HCT116 (cell line): ENCODE results near the gene IPO5. TPM values are rescaled to one million over a fixed set of nuclear protein-coding genes. Genes with fewer than 3 reads are reported as not detected.

Experiments used
- ATAC-seq: fragments of 200-7000 bp; cut with Tn5 transposase; 2 replicates; pipeline ENCODE4 v1.9.1; 2020; ENCODE audit warnings: mild to moderate bottlenecking, moderate library complexity
- BruUV-seq: library from RNA; stranded (reverse); fragments of 400-500 nt; replicated peaks from 2 replicates; lab custom pipeline; 2021; lab: Mats Ljungman, UMichigan
- CTCF ChIA-PET: fragments of 300-600 bp; sonication (Branson Sonifier 250); formaldehyde crosslinking; loops from one replicate; lab custom pipeline; 2021; ENCODE audit warnings: antibody characterized with exemption; lab: Charles Lee
- POLR2A ChIA-PET: fragments of 300-600, 350-600 bp; sonication (Branson Sonifier 250); formaldehyde crosslinking; loops from one replicate; lab custom pipeline; 2021; ENCODE audit warnings: antibody characterized with exemption; lab: Charles Lee
- RAD21 ChIA-PET, 2 experiments: fragments of 300-600 bp; sonication (Branson Sonifier 250); formaldehyde crosslinking; loops; one replicate each; lab custom pipeline; 2023; ENCODE audit warnings: low total read pairs in 2 of 2; ENCODE audit not compliant: uncharacterized antibody in 2 of 2, unreplicated experiment in 2 of 2, low non-redundant PET in 1 of 2; lab: Charles Lee
- DNase-seq: peaks from one replicate; pipeline ENCODE4 v3.0.0-alpha.2; 2010; ENCODE audit warnings: low read depth, low spot score
- H2AFZ ChIP-seq: fragments of 200-600 bp; shearing (Covaris generic), sonication (generic); 2 replicates; pipeline ENCODE4 v1.6.1; 2017; ENCODE audit warnings: low read depth, mixed run types, mixed read lengths, antibody characterized with exemption, low read length; ENCODE audit not compliant: poor library complexity, severe bottlenecking
- H3K27ac ChIP-seq: 2 replicates; pipeline ENCODE4 v1.5.1; 2012; ENCODE audit warnings: low read depth, low read length
- H3K27me3 ChIP-seq: fragments of 200-600 bp; sonication (generic); 2 replicates; pipeline ENCODE4 v1.6.1; 2016; ENCODE audit warnings: mixed run types, low read length, mixed read lengths; ENCODE audit not compliant: insufficient read depth
- H3K36me3 ChIP-seq, 2 experiments: fragments of 200-500 bp in 1 of 2; fragments of 200-600 bp in 1 of 2; sonication (Bioruptor generic) in 1 of 2; sonication (generic) in 1 of 2; 2 replicates each; pipeline versions ENCODE4 v1.5.1 to v1.6.1; 2014 to 2016; ENCODE audit warnings: low read length in 2 of 2, inconsistent platforms in 1 of 2, mixed read lengths in 1 of 2, mixed run types in 1 of 2; ENCODE audit not compliant: insufficient read depth in 2 of 2, control insufficient read depth in 1 of 2
- H3K4me1 ChIP-seq, 2 experiments: fragments of 200-600 bp in 1 of 2; sonication (generic) in 1 of 2; 2 replicates each; pipeline versions ENCODE4 v1.5.1 to v1.6.1; 2012 to 2017; ENCODE audit warnings: low read length in 2 of 2, inconsistent platforms in 1 of 2, mild to moderate bottlenecking in 1 of 2, mixed read lengths in 1 of 2, mixed run types in 1 of 2, moderate library complexity in 1 of 2; ENCODE audit not compliant: insufficient read depth in 2 of 2, control insufficient read depth in 1 of 2
- H3K4me2 ChIP-seq: fragments of 200-600 bp; sonication (generic); 2 replicates; pipeline ENCODE4 v1.6.1; 2017; ENCODE audit warnings: mixed run types, low read length, mixed read lengths
- H3K4me3 ChIP-seq, 2 experiments: fragments of 200-600 bp in 1 of 2; sonication (generic) in 1 of 2; replicated peaks in 1 of 2; 2 replicates each; pipeline ENCODE4 v1.5.1; 2011 to 2016; ENCODE audit warnings: low read length in 2 of 2, control low read depth in 1 of 2, low read depth in 1 of 2, mild to moderate bottlenecking in 1 of 2, mixed read lengths in 1 of 2, mixed run types in 1 of 2
- H3K79me2 ChIP-seq: fragments of 200-600 bp; sonication (generic); 2 replicates; pipeline ENCODE4 v1.6.1; 2017; ENCODE audit warnings: mild to moderate bottlenecking, mixed run types, low read length, moderate library complexity, mixed read lengths; ENCODE audit not compliant: insufficient read depth
- H3K9ac ChIP-seq: fragments of 200-600 bp; sonication (generic); 2 replicates; pipeline ENCODE4 v1.6.1; 2016; ENCODE audit warnings: low read length, mixed read lengths
- H3K9me2 ChIP-seq: fragments of 200-600 bp; sonication (generic), shearing (Covaris generic); 2 replicates; pipeline ENCODE4 v1.6.1; 2017; ENCODE audit warnings: mixed run types, mild to moderate bottlenecking, moderate library complexity; ENCODE audit not compliant: insufficient read depth
- H3K9me3 ChIP-seq, 2 experiments: fragments of 200-500 bp in 1 of 2; fragments of 200-600 bp in 1 of 2; sonication (Bioruptor generic) in 1 of 2; sonication (generic) in 1 of 2; 2 replicates each; pipeline ENCODE4 v1.6.1; 2014 to 2017; ENCODE audit warnings: low read length in 2 of 2, mixed read lengths in 2 of 2, inconsistent platforms in 1 of 2, low read depth in 1 of 2, mild to moderate bottlenecking in 1 of 2, mixed run types in 1 of 2, moderate library complexity in 1 of 2; ENCODE audit not compliant: control insufficient read depth in 1 of 2, insufficient read depth in 1 of 2
- H4K20me1 ChIP-seq: fragments of 200-600 bp; sonication (generic), shearing (Covaris generic); 2 replicates; pipeline ENCODE4 v1.6.1; 2017; ENCODE audit warnings: mixed run types, mild to moderate bottlenecking, moderate library complexity; ENCODE audit not compliant: insufficient read depth
- CBX3 ChIP-seq: IDR thresholded peaks from 2 replicates; pipeline ENCODE4 v1.6.1; 2012; ENCODE audit warnings: low read depth
- CEBPB ChIP-seq: IDR thresholded peaks from 2 replicates; pipeline ENCODE4 v1.6.1; 2012; ENCODE audit warnings: low read depth
- ELF1 ChIP-seq: IDR thresholded peaks from 2 replicates; pipeline ENCODE4 v1.6.1; 2012; ENCODE audit warnings: low read depth, borderline replicate concordance
- EZH2 ChIP-seq: fragments of 200-600 bp; sonication (generic); IDR thresholded peaks from 2 replicates; pipeline ENCODE4 v1.6.1; 2017; ENCODE audit warnings: antibody characterized with exemption, mixed run types
- EZH2phosphoT487 ChIP-seq: fragments of 200-600 bp; IDR thresholded peaks from 2 replicates; pipeline ENCODE4 v1.6.1; 2018; ENCODE audit warnings: antibody characterized with exemption, borderline replicate concordance
- FOSL1 ChIP-seq: IDR thresholded peaks from 2 replicates; pipeline ENCODE4 v1.6.1; 2012; ENCODE audit warnings: low read depth
- JUND ChIP-seq: IDR thresholded peaks from 2 replicates; pipeline ENCODE4 v1.6.1; 2012
- POLR2A ChIP-seq: IDR thresholded peaks from 2 replicates; pipeline ENCODE4 v1.7.0; 2011; ENCODE audit warnings: borderline replicate concordance; ENCODE audit not compliant: insufficient read depth, insufficient read length; ENCODE audit errors: extremely low read depth
- POLR2AphosphoS5 ChIP-seq: IDR thresholded peaks from 2 replicates; pipeline ENCODE4 v1.6.1; 2011; ENCODE audit warnings: mild to moderate bottlenecking, low read depth, low read length, moderate library complexity
- SRF ChIP-seq: IDR thresholded peaks from 2 replicates; pipeline ENCODE4 v1.6.1; 2012; ENCODE audit warnings: low read depth
- TCF7L2 ChIP-seq: IDR thresholded peaks from 2 replicates; pipeline ENCODE4 v1.7.0; 2011; ENCODE audit warnings: borderline replicate concordance, inconsistent platforms; ENCODE audit not compliant: insufficient read depth, insufficient read length; ENCODE audit errors: extremely low read depth
- ZNF274 ChIP-seq: fragments of 200-500 bp; sonication (Bioruptor generic); IDR thresholded peaks from 2 replicates; pipeline ENCODE4 v1.6.1; 2014; ENCODE audit warnings: mild to moderate bottlenecking, low read depth, low read length, inconsistent platforms
- intact Hi-C: fragments of 100-400 bp; cut with micrococcal nuclease; formaldehyde crosslinking; loops from 2 replicates; pipeline ENCODE4 v1.10.0; 2022
- total RNA-seq: library from RNA; stranded (reverse); gene quantifications from one replicate; pipeline ENCODE4 v1.2.1, GENCODE V29; 2021; ENCODE audit not compliant: unreplicated experiment
- TF ChIP-seq, protein P1 (sequence below): IDR thresholded peaks from 2 replicates; pipeline ENCODE4 v1.6.1; 2012
- TF ChIP-seq, protein P2 (sequence below): IDR thresholded peaks from 2 replicates; pipeline ENCODE4 v1.6.1; 2011; ENCODE audit warnings: mild to moderate bottlenecking, low read length, moderate library complexity; ENCODE audit not compliant: insufficient replicate concordance; ENCODE audit errors: extremely low read depth

The IPO5 gene
- total RNA-seq, 1 experiment from 2014 or later, result 237 TPM

DNA sequence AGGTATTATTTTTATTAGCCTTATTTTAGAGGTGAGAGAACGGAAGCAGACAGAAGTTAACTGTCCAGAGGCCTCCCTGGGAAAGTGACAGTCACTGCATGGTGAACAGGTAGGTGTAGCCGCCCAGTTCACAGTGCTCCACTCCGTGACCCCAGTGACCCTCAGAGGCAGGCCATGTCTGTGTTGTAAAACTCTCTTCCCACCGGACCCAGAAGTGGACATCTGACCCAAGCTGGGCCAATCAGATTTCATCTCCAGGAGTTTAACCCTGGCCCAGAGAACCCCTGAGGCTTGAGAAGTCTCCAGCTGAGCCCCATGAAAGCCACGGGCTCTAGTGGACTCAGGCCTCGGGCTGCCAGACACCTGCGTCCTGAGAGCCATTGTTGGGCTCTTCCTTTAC, 105.8 kb downstream of the IPO5 start:
- RAD21 ChIA-PET, result no interaction called here
- TF ChIP-seq EZH2phosphoT487, result no peak
- TF ChIP-seq FOSL1, result no peak
- no peak for TF ChIP-seq POLR2A
- TF ChIP-seq SRF, result no peak
- TF ChIP-seq JUND, result no peak
- TF ChIP-seq EZH2, result no peak
- no peak for TF ChIP-seq POLR2AphosphoS5
- no peak for DNase-seq
- Histone ChIP-seq H2AFZ (no peak overlapping the region), H3K4me1 (no peaks in the 10 kb centered on the region), H3K4me3 (no peak overlapping the region), H4K20me1 (no peaks in the 10 kb centered on the region), H3K9me3 (no peaks in the 10 kb centered on the region), H3K9me2 (no peaks in the 10 kb centered on the region), H3K9ac (no peak overlapping the region), H3K27ac (no peak overlapping the region), H3K4me2 (no peak overlapping the region), H3K79me2 (no peaks in the 10 kb centered on the region), H3K36me3 (no peaks in the 10 kb centered on the region), H3K27me3 (no peaks in the 10 kb centered on the region)
- intact Hi-C loops, result no loop called here
- no TSS peak for BruUV-seq
- CTCF ChIA-PET, result no interaction called here
- POLR2A ChIA-PET, result no interaction called here
- no peak for ATAC-seq

DNA sequence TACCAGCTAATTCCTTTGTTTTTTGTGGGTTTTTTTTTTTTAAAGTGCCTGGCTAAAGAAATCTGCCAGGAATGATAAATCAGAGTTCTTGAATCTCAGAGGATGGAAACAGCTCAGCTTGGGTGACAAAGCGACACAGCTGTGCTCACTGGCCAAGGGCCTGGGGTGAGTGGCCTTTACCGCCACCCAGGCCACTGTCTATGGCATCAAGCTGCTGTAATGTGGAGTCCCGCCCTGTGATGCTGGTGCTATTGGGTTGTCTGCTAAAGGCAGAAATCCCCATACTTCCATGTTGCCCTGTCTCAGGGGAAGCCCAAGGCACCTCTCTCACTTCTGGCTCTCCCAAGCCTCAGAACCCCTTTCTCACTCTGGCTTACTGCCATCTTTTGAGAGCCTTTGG, 106.8 kb downstream of the IPO5 start:
- RAD21 ChIA-PET, result no interaction called here
- Histone ChIP-seq H3K9me2 (no peaks in the 10 kb centered on the region), H3K27ac (no peak overlapping the region), H3K27me3 (no peaks in the 10 kb centered on the region), H3K36me3 (no peaks in the 10 kb centered on the region), H3K4me3 (no peak overlapping the region), H3K79me2 (no peaks in the 10 kb centered on the region), H3K9ac (no peak overlapping the region), H4K20me1 (no peaks in the 10 kb centered on the region), H3K9me3 (no peaks in the 10 kb centered on the region), H2AFZ (no peak overlapping the region), H3K4me2 (no peak overlapping the region), H3K4me1 (no peaks in the 10 kb centered on the region)
- ATAC-seq (no peak), DNase-seq (no peak)
- CTCF ChIA-PET, result no interaction called here
- BruUV-seq, result no TSS peak
- TF ChIP-seq POLR2A (no peak), ZNF274 (no peak), CBX3 (no peak), CEBPB (no peak), JUND (no peak), TCF7L2 (no peak), ELF1 (no peak), POLR2AphosphoS5 (no peak)
- TF ChIP-seq, protein P1, sequence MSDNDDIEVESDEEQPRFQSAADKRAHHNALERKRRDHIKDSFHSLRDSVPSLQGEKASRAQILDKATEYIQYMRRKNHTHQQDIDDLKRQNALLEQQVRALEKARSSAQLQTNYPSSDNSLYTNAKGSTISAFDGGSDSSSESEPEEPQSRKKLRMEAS, result no peak
- TF ChIP-seq, protein P2, sequence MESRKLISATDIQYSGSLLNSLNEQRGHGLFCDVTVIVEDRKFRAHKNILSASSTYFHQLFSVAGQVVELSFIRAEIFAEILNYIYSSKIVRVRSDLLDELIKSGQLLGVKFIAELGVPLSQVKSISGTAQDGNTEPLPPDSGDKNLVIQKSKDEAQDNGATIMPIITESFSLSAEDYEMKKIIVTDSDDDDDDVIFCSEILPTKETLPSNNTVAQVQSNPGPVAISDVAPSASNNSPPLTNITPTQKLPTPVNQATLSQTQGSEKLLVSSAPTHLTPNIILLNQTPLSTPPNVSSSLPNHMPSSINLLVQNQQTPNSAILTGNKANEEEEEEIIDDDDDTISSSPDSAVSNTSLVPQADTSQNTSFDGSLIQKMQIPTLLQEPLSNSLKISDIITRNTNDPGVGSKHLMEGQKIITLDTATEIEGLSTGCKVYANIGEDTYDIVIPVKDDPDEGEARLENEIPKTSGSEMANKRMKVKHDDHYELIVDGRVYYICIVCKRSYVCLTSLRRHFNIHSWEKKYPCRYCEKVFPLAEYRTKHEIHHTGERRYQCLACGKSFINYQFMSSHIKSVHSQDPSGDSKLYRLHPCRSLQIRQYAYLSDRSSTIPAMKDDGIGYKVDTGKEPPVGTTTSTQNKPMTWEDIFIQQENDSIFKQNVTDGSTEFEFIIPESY, result no peak
- intact Hi-C loops, result no loop called here
- POLR2A ChIA-PET, result no interaction called here
